Measurements from ENCODE around the gene BRSK2.
"Not testable (repeated sequence)": the region's sequence is repeated elsewhere in the genome, so short reads cannot be mapped to it uniquely, and the experiment has no call there.

The BRSK2 gene

DNA sequence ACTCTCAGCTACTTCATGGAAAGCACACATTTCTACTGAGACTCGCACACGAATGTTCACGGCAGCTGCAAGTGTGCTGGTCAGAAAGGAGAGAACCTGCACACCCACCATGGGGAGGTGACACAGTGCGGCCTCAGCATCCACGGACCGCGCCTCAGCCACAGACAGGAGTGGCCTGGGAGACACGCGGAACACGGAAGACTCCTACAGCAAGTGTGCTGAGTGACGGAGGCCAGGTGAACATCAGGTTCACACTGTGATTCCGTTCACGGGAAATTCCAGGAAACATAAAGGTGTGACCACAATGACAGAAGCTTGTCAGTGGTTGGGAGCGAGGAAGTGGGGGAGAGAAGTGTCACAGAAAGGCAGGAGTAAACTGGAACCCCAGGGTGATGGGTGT is 110.2 kb downstream of the BRSK2 start:
- DNase-seq (ENCODE audit: low read depth in 2 of 2) = no peak

DNA sequence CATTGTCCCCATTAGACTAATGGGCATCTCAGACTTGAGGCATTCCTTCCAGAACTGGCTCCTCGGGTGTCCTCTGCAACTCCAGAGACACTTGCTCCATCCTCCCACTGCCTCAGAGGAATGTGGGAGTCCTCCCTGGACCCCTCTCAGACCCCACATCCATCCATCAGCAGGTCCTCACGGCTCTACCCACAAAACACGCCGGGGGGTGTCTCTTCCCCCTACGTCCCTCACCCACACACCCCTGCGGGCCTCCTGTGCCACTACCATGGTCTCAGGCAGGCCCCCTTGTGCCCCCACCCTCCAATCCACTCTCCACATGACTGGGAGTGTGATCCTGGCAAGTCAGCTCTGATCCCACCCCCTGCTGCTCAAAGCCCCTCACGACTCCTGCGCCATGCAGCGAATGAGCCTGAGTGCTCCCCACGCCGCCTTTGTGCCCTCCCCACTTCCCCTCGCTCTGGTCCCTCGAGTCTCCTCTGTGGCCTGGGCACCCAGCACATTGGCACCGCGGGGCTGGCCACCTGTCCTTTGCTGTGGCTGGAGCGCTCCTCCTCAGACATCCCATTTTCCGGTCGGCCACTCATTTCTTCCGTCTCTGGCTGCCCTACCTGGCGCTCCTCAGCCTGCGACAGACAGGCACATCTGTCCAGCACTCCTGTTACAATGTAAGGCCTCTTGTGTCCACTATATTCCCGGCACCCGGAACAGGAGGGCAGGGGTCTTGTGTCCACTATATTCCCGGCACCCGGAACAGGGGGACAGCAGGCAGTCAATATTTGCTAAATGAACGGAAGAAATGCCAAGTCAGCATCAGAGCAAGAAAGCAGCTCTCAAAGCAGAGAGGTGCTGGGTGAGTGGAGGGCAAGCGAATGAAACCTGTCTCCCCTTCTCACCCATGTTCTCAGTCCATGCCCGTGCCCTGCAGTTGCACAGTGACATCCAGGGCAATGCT is 111.0 kb downstream of the BRSK2 start:
- no peak for DNase-seq (ENCODE audit: low read depth in 2 of 2)

DNA sequence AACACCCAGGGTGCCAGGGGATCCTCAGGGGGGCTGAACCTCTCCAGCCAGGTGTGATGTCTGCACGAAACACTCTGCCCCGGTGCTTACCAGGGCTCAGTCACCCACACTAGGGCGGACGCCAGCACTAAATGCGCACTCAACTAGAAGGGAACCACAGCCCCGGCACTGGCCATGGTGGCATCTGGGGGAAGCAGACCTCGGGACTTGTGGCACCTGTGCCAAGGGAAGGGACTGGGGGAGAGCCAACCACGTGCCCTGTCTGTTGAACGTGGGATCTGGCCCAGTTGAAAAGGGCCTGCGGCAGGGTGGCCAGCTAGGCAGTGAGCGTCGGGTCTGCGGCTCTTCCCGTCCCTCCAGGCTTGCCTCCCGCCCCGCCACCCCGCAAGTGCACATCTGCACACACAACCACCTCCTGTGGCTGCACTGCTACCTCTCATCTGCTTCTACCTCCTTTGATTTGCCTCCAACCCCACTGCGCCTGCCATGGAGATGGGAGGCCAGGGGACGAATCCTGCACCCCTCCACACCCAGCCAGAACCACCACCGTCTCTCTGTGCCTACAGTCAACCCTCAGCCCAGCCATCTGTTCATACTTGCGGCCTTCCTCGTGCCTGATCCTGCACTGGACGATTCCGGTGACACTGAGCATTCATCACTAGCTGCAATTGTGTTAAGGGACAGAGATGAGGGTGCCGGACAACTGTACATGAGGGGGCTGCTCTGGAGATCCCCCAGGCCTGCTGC is 111.9 kb downstream of the BRSK2 start:
- no peak for DNase-seq (ENCODE audit: low read depth in 2 of 2)

DNA sequence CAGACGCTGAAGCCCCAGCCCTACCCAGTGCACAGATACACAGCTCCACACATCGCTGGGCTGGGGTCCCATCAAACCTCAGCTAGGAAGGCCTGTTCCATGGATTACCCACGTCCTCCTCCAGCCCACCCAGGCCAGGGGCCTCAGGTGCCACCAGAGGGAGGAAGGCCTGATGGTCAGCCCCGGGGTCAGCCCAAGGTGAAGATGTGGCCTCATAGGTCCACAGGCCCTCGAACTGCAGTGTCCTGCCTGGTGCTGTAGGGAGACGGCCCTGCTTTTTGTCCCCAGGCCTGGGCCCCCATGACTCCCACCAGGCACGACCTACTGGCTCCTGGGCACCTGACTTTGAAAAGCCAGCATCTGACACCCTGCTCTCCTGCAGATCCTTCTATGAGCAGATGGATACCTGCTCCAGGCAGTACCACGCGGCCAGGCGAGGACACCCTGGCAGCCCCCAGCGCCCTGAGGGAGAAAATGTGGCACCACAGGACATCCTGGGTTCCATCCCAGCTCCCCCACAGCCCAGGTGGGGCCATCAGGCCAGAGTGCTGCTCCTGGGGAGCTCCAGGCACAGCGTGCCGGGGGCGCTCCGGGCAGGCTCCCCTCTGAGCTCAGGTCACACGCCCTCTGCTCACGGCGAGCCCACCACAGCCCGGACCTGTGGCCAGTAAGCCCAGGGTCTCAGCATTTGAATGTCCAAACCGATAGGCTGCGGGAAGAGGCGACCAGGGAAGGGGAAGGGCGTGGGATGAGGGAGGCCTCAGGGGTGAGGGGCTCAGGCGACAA is 112.6 kb downstream of the BRSK2 start:
- DNase-seq (ENCODE audit: low read depth in 2 of 2) = no peak

DNA sequence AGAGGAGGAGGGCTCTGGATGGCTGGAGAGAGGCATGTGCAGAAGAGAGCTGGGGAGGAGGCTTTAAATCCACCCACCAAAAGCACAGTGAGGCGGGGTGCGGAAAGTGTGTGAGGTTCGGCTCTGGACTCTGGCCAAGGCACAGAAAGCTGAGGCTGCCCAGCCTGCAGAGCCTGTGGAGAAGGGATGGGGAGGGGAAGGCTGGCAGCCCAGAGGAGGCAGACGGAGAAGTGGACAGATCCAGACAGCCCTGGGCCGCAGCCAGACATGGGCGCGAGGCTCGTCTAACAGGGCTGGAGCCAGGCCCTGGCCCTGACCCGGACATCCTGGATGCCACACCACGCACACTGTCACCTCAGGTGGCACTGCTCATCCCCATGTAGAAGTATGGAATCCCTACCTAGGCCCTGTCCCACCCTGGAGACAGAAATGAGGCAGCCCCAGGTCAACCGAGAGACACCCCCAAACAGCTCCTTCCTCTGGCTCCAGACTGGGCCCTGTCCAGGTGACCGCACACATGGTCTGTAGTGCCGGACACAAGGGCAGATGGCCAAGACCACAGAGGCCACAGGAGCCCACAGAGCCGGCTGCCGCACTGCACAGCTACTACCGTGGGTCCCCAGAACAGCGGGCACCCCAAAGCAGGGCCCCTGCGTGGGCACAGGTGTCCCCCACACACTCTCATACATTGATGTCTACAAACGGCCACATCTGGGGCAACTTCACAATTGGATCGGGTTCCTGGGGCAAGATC is 113.4 kb downstream of the BRSK2 start:
- DNase-seq (ENCODE audit: low read depth in 2 of 2) = no peak

DNA sequence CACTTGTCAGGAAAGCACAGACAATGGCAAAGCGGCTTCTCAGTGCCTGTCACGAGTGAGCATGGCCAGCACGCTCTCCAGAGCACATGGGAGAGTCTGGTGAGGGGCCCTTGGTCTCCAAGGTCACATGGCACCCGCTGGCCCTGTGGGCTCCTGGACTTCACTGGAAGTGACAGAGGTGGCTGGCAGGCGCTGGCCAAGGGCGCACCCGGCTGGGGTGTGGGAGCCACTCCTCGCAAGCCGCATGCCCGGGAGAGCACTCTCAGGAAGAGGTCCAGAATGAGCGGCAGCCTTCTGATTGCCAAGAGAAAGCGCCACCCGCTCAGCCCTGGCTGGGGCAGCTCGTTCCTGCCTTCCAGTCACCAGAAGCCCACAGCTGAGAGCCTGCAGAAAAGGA is 114.0 kb downstream of the BRSK2 start:
- DNase-seq (ENCODE audit: low read depth in 2 of 2) = no peak

DNA sequence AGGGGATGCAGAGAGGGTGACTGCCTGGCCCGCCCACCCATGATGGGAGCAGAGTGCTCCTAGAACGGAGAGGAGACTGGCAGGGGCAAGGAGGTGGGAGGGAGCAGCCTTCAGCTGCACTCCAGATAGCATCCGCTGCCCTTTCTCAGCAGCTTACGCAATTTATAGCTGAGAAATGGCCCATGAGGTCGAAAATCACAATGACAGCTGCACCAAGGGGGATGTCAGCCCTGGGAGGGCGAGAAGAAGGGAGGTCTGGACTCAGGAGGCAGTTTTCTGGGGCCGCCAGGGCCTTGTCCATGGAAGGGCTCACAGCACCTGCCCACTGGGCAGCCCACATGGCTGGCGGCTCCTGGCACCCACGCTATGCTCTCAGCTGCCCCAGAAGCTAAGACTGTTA is 114.4 kb downstream of the BRSK2 start:
- DNase-seq (ENCODE audit: low read depth in 2 of 2) = no peak

DNA sequence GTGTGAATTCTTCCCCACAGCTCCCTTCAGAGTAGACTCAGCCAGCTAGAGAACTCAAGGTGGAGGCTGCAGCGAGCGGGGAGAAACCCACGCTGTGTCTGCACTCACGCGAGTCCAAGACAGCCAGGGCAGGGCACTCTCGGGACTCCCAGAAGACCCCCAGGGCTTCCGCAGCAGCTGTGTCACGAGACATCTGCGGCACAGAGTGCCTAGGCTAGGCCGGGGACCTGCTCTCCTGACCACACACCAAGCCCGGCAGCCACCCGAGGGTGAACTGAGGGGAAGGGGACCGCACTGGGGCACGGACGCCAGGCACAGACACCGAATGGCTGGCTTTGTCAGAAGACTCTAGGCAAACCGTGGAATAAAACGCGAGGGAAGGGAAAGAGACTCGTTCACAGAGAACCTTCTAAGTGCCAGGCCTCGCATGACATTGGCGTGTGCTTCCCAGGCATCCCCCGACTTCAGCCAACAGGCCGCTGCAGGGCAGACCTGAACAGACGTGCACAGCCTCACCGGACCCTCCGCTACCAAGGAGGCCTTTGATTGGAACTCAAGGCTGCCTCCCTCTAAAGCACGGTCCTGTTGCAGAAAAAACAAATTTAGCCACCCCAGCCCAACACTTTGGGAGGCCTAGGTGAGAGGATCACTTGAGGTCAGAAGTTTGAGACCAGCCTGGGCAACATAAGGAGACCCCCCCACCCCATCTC is 115.0 kb downstream of the BRSK2 start:
- no peak for DNase-seq (ENCODE audit: low read depth in 2 of 2)

DNA sequence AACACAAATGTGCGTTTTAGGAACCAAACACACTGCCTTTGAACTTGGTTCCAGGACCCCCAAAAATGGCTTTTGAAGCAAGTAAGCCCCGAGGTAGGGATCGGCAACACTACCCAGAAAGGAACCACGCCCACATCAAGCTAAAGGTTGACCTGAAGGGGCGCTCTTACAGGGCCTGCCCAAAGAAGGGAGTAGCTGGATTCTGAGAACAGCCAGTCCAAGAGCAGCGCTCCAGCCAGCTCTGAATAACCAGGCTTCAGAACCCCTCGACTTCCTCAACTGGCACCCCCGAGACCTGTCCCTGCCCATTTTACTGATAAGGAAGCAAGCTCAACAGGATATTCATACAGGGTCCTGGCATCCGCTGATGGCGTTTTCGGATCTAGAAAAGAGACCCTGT is 115.7 kb downstream of the BRSK2 start:
- no peak for DNase-seq (ENCODE audit: low read depth in 2 of 2)

DNA sequence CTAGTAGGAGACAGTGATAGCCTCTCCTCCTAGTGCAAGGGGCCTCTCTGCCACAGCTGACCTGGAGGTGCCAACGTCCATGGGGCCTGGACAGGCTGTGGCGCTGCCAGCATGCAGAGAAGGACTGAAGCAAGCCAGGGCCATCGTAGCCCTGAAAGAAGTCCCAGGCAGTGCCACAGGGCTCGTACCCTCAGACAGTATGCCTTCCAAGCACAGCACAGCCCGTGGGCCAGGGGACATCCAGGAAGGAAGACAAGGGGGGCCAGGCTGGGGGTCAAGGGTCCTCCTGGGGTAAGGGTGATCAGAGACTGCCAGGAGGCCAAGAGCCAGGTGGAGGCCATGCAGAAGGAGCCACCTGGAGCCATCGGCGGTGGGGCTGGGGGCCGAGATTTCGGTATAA is 117.2 kb downstream of the BRSK2 start:
- DNase-seq (ENCODE audit: low read depth in 2 of 2) = no peak

DNA sequence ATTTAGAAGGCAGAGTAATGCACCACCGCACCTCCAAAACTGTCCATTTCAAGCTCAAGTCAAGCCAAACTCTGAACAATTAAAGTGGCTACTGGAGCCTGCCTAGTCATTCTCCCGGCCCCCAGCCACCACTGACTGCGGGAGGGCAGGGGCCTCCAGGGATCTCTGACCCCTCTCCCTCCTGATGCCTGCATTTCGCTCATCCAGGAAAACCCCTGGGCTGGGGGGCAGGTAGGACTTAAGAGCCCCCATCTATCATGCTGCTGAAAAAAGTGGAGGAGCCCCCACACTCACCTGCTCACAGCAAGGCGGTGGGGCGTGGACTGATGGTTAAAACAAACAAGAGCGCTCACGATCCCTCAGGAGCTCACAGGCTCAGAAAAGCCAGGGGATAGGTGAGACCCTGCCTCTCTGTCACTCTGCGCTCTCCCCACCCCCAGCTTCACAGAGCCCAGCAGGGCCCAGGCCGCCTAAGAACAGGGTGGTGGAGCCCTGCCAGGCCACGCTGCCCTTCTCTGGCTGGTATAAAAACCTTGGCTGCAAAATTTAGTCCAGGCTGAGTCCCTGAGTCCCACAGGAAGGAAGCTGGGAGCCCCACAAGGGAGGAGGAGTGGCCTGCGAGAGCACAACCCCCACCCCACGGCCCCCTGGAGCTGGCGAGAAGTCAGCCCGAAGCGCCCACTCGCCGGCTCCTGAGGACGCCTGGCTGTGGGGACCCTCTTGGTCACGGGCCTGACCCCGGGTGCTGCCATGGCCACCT is 117.8 kb downstream of the BRSK2 start:
- no peak for DNase-seq (ENCODE audit: low read depth in 2 of 2)

DNA sequence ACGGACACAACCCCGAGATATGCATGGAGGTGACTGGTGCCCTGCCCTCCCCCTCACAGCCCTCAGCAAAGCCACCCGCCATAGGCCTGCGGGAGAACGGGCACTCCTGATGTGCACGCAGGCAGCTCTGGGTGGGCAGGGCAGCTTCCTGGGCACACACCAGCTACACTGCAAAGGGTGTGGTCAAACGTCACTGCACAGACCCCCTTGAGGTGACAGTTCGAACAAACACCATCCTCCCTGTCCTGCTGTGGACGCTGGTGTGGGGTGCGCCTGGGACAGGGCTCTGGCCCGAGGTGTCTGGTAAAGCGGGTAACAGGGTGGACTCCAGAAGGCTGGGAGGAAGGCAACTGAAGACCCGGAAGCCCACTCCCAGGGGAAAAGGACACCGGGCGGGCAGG is 118.8 kb downstream of the BRSK2 start:
- DNase-seq (ENCODE audit: low read depth in 2 of 2) = no peak

DNA sequence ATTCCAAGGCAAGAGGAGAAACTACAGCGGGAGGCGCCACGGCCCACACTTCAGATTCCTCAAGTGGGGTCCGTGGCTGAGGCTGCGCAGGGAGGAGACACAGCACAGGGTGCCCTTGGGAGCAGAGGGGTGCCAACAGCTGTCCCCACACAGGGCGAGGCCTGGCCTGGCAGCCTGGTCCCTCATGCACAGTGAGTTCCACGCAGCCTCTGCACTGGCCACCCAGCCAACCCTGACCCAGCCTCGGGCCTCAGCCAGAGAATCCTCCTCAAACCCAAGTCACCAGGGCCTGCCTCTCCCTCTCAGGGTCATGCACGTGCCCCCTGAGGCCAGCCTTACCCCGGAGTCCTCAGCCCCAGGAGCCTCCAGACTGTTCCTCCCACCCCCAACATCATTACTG is 119.3 kb downstream of the BRSK2 start:
- DNase-seq (ENCODE audit: low read depth in 2 of 2) = no peak

DNA sequence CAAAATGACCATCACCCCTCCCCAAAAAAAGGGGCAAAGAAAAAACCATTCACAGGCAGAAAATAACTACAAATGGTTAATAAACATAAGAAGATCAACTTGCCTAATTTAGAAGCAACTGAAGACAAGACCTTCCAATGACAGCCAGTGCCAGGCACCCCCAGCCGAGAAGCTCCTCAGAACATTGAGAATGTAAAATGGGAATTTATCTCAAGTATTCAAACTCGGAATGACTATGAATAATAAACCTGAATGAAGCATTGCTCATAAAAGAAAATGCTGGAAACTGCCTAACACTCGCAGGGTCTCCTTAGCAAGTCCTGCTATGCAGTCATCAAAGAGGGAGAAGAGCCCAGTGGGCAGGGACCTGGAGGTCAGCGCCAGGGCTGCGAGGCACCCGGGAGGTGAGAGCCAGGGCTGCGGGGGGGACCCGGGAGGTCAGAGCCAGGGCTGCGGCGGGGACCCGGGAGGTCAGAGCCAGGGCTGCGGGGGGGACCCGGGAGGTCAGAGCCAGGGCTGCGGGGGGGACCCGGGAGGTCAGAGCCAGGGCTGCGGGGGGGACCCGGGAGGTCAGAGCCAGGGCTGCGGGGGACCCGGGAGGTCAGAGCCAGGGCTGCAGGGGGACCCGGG is 120.0 kb downstream of the BRSK2 start:
- no peak for DNase-seq (ENCODE audit: low read depth in 2 of 2)

DNA sequence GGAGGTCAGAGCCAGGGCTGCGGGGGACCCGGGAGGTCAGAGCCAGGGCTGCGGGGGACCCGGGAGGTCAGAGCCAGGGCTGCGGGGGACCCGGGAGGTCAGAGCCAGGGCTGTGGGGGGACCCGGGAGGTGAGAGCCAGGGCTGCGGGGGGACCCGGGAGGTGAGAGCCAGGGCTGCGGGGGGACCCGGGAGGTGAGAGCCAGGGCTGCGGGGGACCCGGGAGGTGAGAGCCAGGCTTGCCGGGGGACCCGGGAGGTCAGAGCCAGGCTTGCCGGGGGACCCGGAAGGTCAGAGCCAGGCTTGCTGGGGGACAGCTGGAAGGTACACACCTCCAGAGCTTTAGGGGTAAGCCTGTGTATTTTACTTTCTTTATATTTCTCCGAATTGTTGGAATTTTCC is 120.6 kb downstream of the BRSK2 start:
- DNase-seq (ENCODE audit: low read depth in 2 of 2) = not testable (repeated sequence)

DNA sequence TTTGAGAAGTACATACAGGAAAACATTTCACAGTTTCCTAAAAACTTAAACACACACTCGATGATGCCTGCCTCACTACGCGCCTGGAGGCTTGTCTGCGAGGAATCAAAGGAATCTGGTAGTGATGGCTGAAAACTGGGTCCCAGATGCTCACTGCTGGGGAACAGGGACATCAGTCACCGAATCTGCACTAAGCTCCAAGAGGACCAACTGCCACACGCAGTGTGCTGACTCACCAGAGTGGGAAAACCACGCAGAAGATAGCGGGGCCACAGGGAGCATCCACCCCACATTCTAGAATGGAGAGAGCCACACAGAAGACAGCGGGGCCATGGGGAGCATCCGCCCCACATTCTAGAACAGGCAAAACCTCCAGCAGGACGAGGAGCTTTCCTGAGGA is 121.2 kb downstream of the BRSK2 start:
- DNase-seq (ENCODE audit: low read depth in 2 of 2) = no peak

DNA sequence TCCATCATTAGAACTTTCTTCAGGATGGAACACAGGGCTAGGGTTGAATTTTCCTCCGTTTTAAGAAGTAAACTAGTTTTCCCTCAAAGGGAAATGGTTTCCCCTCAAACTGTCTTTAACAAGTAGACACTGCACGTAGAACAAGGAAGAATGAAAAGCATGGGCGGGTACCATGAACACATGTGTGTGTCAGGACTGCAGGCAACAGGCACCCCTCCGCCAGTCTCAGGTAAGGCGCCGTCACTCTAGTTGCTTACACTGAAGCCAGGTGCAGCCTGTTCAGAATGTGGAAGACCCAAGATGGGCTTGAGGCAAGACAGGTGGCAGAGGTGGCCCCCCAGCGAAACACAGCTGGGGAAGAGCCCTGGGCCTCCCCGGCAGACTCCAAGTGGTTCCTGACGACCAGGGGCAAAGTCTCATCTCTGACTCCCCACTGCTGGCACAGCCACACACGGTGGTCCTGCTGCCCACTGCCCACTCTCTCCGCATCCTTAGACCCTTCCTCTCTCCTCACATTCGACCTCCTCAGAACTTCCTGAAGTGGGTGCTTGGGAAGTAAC is 122.3 kb downstream of the BRSK2 start:
- DNase-seq (ENCODE audit: low read depth in 2 of 2) = no peak

All from stimulated activated CD4-positive, alpha-beta T cell treated with anti-CD3 and anti-CD28 coated beads, Interleukin-12 subunit alpha, Interleukin-12 subunit beta, amount 100 ng/mL, for 24 hours (primary cell).